Measurements from ENCODE around the gene AGPAT3. TPM values are rescaled to one million over a fixed set of nuclear protein-coding genes. Genes with fewer than 3 reads are reported as not detected.

Gene AGPAT3
- total and polyA plus RNA-seq, 2 donors (not counting 3 experiments of a cell fraction or from before 2014, with no cell fraction given), result 39.9 to 76.7 TPM

DNA sequence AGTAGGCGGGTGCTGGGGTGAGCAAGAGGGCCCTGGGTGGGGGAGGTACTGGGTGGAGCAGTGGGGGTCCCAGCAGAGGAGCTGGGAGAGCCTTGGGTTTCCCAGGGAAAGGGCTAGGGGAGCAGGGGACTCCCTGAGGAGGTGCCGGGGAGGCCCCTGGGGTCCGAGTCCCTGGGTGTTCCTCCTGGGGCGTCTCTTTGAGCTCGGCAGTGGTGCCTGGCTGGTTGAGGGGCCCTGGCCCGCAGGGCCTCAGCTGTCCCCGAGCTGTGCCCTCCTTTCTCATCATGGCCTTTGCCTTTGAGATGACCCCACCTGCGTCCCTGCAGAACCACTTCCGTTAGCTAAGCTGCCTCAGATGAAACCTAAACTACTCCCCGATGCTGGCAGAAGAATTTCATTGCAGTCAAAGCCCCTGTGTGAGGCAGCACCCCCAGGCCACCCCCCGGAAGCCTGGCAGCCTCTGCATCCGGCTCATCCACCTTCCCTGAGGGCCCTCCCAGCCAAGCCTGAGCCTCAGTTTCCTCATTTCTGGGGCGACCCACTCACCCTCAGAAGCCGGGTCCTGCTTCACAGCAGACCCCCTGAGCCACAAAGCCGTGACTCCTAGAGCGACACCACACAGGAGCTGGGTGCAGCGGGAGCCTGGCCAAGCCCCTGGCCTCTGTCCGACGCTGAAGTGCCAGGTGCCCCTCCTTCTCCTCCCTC is 103.5 kb downstream of the AGPAT3 start:
- Histone ChIP-seq H3K4me2 (ENCODE audit: insufficient read depth, low read length) (no peak overlapping the region), H2AFZ (ENCODE audit: low read depth, low read length) (no peak overlapping the region), H4K20me1 (replicated peaks; ENCODE audit: control insufficient read depth, extremely low read depth, insufficient read depth, low read length) (no peaks in the 10 kb centered on the region), H3K9ac (replicated peaks; ENCODE audit: extremely low read depth, insufficient read depth, low read length) (no peak overlapping the region), H3K9me1 (replicated peaks; ENCODE audit: control insufficient read depth, extremely low read depth, insufficient read depth, low read length) (no peaks in the 10 kb centered on the region), H3K9me3 (replicated peaks; ENCODE audit: control insufficient read depth, insufficient read depth, low read length) (no peaks in the 10 kb centered on the region), H3K4me1 (ENCODE audit: control insufficient read depth, extremely low read depth, insufficient read depth, low read length) (no peaks in the 10 kb centered on the region), H3K4me3 (replicated peaks in 1 of 3; ENCODE audit: insufficient read depth in 1 of 3, low read depth in 1 of 3, low read length in 3 of 3) (no peak overlapping the region), H3K79me2 (ENCODE audit: control insufficient read depth, insufficient read depth, low read length) (no peaks in the 10 kb centered on the region), H3K27me3 (ENCODE audit: control insufficient read depth in 2 of 2, insufficient read depth in 2 of 2, low read length in 2 of 2) (no peaks in the 10 kb centered on the region), H3K36me3 (ENCODE audit: control insufficient read depth in 2 of 2, extremely low read depth in 1 of 2, insufficient read depth in 2 of 2, low read length in 2 of 2) (peaks cover 7 to 35% of the 10 kb centered on the region in 2 experiments), H3K27ac (ENCODE audit: insufficient read depth, low read depth, low read length) (no peak overlapping the region)
- DNase-seq (ENCODE audit: low read depth, low spot score) (no peak), FAIRE-seq (no peak)
- dilution Hi-C loops (cut with MboI; ENCODE audit: extremely low pct_ligation_motif_present, low sequenced_read_pairs), result no loop called here
- CTCF ChIA-PET, result interaction anchor here (1.0 kb wide), 1 partner anchor 19 kb away, joined by 3 read pairs; no protein-coding TSS in a partner anchor
- POLR2A ChIA-PET, result no interaction called here
- TF ChIP-seq GATA2 (IDR thresholded peaks at IDR 0.05; ENCODE audit: insufficient read depth, insufficient read length, low read depth, low read length), result no peak
- no peak for TF ChIP-seq MYC (IDR thresholded peaks at IDR 0.05; ENCODE audit: low read depth, low read length)
- no peak for TF ChIP-seq FOS (IDR thresholded peaks at IDR 0.05; ENCODE audit: borderline replicate concordance, insufficient read depth, low read length)
- no peak for TF ChIP-seq CTCF (IDR thresholded peaks at IDR 0.05; ENCODE audit: extremely low read depth in 1 of 2, insufficient read depth in 1 of 2, low read depth in 1 of 2, low read length in 2 of 2)
- TF ChIP-seq POLR2AphosphoS5 (IDR thresholded peaks at IDR 0.05; ENCODE audit: insufficient read depth, low read depth, low read length), result no peak
- TF ChIP-seq EZH2 (IDR thresholded peaks at IDR 0.05; ENCODE audit: borderline replicate concordance, low read depth, low read length, severe bottlenecking), result no peak
- no peak for TF ChIP-seq JUN (IDR thresholded peaks at IDR 0.05; ENCODE audit: borderline replicate concordance, insufficient read depth, insufficient read length, low read depth)
- TF ChIP-seq POLR2A (IDR thresholded peaks at IDR 0.05; ENCODE audit: low read depth, low read length), result no peak
- no peak for TF ChIP-seq MAX (IDR thresholded peaks at IDR 0.05; ENCODE audit: insufficient read depth, insufficient read length)
- no TSS peak for BruUV-seq (replicated peaks)
- intact Hi-C loops (cut with micrococcal nuclease), result no loop called here
